T1000 (cell line): ENCODE results near the gene MAGEA12.
"Not testable (repeated sequence)": the region's sequence is repeated elsewhere in the genome, so short reads cannot be mapped to it uniquely, and the experiment has no call there.

Source experiments
- DNase-seq: peaks from one replicate; lab custom pipeline; 2025; ENCODE audit warnings: mixed read lengths; lab: John Stamatoyannopoulos, UW

MAGEA12 gene, protein sequence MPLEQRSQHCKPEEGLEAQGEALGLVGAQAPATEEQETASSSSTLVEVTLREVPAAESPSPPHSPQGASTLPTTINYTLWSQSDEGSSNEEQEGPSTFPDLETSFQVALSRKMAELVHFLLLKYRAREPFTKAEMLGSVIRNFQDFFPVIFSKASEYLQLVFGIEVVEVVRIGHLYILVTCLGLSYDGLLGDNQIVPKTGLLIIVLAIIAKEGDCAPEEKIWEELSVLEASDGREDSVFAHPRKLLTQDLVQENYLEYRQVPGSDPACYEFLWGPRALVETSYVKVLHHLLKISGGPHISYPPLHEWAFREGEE

DNA sequence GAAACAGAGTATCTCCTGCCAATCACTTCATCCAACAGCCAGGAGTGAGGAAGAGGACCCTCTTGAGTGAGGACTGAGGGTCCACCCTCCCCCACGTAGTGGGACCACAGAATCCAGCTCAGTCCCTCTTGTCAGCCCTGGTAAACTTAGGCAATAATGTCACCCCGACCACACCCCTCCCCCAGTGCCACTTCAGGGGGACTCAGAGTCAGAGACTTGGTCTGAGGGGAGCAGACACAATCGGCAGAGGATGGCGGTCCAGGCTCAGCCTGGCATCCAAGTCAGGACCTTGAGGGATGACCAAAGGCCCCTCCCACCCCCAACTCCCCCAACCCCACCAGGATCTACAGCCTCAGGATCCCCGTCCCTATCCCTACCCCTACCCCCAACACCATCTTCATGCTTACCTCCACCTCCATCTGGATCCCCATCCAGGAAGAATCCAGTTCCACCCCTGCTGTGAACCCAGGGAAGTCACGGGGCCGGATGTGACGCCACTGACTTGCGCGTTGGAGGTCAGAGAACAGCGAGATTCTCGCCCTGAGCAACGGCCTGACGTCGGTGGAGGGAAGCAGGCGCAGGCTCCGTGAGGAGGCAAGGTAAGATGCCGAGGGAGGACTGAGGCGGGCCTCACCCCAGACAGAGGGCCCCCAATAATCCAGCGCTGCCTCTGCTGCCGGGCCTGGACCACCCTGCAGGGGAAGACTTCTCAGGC, at the start of gene MAGEA12, which contains the start of gene CSAG1:
Gene MAGEA12, plus strand, starts transcription at position 497 of the 715 bp plus-strand sequence. CDS start 2,405 bp downstream, outside the sequence.
Gene CSAG1, minus strand, starts transcription at position 461 of the 715 bp plus-strand sequence. CDS start 1,261 bp downstream, outside the sequence.
- no peak for DNase-seq

DNA sequence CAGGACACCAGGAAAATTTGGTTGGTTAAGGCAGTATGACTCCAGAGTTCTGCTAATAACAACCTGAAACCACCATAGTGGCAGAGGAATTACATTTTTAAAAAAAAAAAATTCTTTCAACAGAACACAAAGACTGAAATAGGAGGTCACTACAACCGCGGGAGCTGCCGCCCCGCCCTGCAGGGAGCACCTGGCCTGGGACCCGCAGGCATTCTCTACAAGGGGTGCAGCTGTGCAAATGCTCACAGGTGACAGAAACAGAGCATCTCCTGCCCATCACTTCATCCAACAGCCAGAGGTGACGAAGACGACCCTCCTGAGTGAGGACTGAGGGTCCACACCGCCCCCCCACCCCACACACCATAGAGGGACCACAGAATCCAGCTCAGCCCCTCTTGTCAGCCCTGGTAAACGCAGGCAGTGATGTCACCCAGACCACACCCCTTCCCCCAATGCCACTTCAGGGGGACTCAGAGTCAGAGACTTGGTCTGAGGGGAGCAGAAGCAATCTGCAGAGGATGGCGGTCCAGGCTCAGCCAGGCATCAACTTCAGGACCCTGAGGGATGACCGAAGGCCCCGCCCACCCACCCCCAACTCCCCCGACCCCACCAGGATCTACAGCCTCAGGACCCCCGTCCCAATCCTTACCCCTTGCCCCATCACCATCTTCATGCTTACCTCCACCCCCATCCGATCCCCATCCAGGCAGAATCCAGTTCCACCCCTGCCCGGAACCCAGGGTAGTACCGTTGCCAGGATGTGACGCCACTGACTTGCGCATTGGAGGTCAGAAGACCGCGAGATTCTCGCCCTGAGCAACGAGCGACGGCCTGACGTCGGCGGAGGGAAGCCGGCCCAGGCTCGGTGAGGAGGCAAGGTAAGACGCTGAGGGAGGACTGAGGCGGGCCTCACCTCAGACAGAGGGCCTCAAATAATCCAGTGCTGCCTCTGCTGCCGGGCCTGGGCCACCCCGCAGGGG, 35.3 kb upstream of the MAGEA12 start, which contains the start of gene MAGEA3:
Gene MAGEA3, plus strand, starts transcription at position 843 of the 980 bp plus-strand sequence. CDS start 2,039 bp downstream, outside the sequence.
- DNase-seq = not testable (repeated sequence)

DNA sequence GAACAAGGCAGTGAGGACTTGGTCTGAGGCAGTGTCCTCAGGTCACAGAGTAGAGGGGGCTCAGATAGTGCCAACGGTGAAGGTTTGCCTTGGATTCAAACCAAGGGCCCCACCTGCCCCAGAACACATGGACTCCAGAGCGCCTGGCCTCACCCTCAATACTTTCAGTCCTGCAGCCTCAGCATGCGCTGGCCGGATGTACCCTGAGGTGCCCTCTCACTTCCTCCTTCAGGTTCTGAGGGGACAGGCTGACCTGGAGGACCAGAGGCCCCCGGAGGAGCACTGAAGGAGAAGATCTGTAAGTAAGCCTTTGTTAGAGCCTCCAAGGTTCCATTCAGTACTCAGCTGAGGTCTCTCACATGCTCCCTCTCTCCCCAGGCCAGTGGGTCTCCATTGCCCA, 33.2 kb upstream of the MAGEA12 start:
- DNase-seq = not testable (repeated sequence)

DNA sequence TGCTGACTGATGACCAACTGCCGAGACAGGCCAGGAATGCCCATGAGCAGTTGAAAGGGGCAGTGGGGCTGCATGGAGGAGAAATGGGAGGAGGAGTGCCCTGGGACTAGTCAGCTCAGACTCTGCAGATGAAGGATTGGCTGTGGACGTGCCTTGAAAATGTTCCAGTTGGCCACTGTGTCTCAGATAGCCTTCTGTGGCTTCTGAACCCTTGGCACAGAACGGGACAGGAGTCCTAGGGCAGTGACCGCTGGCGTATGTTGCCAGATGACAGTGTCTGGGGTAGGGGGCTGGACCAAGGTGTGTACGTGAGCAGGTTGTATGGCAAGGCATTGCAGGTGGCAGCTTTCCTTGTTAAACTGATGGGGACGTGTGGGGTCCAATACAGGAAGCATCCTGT, 27.1 kb upstream of the MAGEA12 start:
- not testable (repeated sequence) for DNase-seq

DNA sequence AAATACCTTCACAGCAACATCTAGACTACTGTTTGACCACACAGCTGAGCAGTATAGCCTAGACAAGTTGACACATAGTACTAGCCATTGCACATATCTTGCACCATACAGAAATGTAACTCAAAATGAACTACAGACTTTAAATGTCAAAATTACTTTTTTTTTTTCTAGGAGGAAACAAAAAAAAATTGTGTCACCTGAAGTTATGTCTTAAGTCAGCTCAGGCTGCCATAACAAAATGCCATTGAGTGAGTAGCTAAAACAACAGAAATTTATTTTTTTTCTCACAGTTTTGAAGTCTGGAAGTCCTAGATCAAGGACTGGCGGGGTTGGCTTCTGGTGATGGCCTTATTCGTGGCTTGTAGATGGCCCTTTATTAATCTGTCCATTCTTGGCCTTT, 24.4 kb upstream of the MAGEA12 start, which contains the start of gene CSAG2:
Gene CSAG2, minus strand, starts transcription at position 101 of the 400 bp plus-strand sequence. CDS start 161 bp downstream, outside the sequence.
- not testable (repeated sequence) for DNase-seq

DNA sequence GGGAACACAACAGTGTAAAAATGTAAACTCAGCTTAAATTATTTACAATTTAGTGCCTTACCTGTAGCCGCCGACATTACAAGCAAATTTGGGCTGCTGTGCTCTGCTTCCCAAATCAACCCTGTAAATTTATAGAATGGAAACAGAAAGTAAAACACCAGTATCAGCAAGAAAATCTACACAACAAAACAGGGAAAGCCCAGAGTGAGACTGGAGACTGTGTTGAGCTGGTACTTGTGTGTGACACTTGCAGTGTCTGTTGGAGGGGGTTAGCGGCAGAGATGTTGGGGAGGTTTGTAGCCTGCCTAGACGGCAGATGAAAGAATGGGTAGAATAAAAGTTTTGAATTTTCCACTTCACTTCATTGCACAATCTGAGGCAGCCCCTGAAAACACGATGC, 20.4 kb upstream of the MAGEA12 start:
- not testable (repeated sequence) for DNase-seq

DNA sequence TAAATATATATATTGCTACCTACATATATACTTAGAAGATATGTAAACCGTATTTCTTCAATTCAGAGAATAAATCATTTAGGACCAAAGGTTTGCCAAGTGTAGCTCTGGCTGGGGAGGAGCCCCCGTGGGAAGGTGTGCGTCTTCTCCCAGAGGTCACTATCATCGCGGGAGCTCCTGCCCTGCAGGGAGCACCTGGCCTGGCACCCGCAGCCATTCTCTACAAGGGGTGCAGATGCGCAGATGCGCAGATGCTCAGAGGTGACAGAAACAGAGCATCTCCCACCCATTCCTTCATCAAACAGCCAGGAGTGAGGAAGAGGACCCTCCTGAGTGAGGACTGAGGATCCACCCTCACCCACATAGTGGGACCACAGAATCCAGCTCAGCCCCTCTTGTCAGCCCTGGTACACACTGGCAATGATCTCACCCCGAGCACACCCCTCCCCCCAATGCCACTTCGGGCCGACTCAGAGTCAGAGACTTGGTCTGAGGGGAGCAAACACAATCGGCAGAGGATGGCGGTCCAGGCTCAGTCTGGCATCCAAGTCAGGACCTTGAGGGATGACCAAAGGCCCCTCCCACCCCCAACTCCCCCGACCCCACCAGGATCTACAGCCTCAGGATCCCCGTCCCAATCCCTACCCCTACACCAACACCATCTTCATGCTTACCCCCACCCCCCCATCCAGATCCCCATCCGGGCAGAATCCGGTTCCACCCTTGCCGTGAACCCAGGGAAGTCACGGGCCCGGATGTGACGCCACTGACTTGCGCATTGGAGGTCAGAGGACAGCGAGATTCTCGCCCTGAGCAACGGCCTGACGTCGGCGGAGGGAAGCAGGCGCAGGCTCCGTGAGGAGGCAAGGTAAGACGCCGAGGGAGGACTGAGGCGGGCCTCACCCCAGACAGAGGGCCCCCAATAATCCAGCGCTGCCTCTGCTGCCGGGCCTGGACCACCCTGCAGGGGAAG, 19.5 kb upstream of the MAGEA12 start, which contains the start of gene MAGEA2B:
Gene MAGEA2B, plus strand, starts transcription at position 814 of the 973 bp plus-strand sequence. CDS start 2,479 bp downstream, outside the sequence.
- DNase-seq = not testable (repeated sequence)

DNA sequence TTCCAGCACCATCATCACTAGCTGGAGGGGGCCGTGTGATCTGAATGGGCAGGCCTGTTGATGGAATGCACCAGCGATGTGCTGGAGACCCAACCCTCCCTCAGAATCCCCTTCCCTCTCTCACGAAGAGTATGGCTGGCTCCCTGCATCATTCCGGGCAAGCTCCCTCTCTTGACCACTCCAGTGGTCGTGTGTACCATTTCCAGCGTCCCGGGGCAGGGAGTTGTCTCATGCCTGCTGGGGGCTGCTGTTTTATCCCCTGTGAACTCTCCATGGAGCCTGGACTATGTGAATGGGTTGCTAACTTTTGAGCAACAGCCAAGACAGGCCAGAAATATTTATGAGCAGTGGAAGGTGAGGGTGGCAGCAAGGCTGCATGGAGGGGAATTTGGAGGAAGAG, 8.1 kb upstream of the MAGEA12 start:
- DNase-seq = no peak

DNA sequence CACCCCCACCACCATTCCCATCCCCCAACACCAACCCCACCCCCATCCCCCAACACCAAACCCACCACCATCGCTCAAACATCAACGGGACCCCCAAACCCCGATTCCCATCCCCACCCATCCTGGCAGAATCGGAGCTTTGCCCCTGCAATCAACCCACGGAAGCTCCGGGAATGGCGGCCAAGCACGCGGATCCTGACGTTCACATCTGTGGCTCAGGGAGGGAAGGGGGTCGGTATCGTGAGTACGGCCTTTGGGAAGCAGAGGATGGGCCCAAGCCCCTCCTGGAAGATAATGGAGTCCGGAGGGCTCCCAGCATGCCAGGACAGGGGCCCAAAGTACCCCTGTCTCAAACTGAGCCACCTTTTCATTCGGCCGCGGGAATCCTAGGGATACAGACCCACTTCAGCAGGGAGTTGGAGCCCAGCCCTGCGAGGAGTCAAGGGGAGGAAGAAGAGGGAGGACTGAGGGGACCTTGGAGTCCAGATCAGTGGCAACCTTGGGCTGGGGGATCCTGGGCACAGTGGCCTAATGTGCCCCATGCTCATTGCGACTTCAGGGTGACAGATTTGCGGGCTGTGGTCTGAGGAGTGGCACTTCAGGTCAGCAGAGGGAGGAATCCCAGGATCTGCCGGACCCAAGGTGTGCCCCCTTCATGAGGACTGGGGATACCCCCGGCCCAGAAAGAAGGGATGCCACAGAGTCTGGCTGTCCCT, 744 bp downstream of the MAGEA12 start:
- DNase-seq = not testable (repeated sequence)

DNA sequence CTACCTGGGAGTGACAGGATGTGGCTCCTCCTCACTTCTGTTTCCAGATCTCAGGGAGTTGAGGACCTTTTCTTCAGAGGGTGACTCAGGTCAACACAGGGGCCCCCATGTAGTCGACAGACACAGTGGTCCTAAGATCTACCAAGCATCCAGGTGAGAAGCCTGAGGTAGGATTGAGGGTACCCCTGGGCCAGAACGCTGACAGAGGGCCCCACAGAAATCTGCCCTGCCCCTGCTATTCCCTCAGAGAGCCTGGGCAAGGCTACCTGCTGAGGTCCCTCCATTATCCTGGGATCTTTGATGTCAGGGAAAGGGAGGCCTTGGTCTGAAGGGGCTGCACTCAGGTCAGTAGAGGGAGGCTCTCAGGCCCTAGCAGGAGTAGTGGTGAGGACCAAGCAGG, 1.5 kb downstream of the MAGEA12 start:
- no peak for DNase-seq

DNA sequence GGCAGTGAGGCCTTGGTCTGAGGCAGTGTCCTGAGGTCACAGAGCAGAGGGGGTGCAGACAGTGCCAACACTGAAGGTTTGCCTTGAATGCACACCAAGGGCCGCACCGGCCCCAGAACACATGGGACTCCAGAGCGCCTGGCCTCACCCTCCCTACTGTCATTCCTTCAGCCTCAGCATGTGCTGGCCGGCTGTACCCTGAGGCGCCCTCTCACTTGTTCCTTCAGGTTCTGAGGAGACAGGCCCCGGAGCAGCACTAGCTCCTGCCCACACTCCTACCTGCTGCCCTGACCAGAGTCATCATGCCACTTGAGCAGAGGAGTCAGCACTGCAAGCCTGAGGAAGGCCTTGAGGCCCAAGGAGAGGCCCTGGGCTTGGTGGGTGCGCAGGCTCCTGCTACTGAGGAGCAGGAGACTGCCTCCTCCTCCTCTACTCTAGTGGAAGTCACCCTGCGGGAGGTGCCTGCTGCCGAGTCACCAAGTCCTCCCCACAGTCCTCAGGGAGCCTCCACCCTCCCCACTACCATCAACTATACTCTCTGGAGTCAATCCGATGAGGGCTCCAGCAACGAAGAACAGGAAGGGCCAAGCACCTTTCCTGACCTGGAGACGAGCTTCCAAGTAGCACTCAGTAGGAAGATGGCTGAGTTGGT, 2.4 kb downstream of the MAGEA12 start:
- DNase-seq = no peak

DNA sequence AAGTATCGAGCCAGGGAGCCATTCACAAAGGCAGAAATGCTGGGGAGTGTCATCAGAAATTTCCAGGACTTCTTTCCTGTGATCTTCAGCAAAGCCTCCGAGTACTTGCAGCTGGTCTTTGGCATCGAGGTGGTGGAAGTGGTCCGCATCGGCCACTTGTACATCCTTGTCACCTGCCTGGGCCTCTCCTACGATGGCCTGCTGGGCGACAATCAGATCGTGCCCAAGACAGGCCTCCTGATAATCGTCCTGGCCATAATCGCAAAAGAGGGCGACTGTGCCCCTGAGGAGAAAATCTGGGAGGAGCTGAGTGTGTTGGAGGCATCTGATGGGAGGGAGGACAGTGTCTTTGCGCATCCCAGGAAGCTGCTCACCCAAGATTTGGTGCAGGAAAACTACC, 3.0 kb downstream of the MAGEA12 start:
- not testable (repeated sequence) for DNase-seq

DNA sequence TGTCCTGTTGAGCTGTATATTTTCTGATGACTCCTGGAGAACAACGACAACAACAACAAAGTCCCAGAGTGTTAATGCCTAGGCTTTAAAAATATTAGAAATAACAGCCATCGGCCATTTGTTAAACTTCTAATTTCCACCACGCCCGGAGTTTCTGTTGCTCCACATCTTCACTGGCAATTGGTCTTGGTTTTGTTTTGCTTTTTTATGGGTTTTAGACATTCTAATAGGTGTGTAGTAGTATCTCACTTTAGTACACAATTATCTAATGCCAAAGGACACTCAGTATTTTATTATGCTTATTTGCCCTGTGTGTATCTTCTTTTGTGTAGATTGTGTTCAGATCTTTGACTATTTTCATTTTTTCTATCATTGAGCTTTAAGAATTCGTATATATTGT, 5.0 kb downstream of the MAGEA12 start:
- DNase-seq = no peak

DNA sequence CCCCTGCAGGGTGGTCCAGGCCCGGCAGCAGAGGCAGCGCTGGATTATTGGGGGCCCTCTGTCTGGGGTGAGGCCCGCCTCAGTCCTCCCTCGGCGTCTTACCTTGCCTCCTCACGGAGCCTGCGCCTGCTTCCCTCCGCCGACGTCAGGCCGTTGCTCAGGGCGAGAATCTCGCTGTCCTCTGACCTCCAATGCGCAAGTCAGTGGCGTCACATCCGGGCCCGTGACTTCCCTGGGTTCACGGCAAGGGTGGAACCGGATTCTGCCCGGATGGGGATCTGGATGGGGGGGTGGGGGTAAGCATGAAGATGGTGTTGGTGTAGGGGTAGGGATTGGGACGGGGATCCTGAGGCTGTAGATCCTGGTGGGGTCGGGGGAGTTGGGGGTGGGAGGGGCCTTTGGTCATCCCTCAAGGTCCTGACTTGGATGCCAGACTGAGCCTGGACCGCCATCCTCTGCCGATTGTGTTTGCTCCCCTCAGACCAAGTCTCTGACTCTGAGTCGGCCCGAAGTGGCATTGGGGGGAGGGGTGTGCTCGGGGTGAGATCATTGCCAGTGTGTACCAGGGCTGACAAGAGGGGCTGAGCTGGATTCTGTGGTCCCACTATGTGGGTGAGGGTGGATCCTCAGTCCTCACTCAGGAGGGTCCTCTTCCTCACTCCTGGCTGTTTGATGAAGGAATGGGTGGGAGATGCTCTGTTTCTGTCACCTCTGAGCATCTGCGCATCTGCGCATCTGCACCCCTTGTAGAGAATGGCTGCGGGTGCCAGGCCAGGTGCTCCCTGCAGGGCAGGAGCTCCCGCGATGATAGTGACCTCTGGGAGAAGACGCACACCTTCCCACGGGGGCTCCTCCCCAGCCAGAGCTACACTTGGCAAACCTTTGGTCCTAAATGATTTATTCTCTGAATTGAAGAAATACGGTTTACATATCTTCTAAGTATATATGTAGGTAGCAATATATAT, 20.4 kb downstream of the MAGEA12 start, which contains the start of gene MAGEA2:
Gene MAGEA2, minus strand, starts transcription at position 157 of the 965 bp plus-strand sequence. CDS start 2,479 bp downstream, outside the sequence.
- DNase-seq = not testable (repeated sequence)

DNA sequence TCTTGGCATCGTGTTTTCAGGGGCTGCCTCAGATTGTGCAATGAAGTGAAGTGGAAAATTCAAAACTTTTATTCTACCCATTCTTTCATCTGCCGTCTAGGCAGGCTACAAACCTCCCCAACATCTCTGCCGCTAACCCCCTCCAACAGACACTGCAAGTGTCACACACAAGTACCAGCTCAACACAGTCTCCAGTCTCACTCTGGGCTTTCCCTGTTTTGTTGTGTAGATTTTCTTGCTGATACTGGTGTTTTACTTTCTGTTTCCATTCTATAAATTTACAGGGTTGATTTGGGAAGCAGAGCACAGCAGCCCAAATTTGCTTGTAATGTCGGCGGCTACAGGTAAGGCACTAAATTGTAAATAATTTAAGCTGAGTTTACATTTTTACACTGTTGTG, 21.3 kb downstream of the MAGEA12 start:
- not testable (repeated sequence) for DNase-seq

DNA sequence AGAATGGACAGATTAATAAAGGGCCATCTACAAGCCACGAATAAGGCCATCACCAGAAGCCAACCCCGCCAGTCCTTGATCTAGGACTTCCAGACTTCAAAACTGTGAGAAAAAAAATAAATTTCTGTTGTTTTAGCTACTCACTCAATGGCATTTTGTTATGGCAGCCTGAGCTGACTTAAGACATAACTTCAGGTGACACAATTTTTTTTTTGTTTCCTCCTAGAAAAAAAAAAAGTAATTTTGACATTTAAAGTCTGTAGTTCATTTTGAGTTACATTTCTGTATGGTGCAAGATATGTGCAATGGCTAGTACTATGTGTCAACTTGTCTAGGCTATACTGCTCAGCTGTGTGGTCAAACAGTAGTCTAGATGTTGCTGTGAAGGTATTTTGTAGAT, 25.4 kb downstream of the MAGEA12 start, which contains the start of gene CSAG3:
Gene CSAG3, plus strand, starts transcription at position 301 of the 400 bp plus-strand sequence.
- DNase-seq = not testable (repeated sequence)

DNA sequence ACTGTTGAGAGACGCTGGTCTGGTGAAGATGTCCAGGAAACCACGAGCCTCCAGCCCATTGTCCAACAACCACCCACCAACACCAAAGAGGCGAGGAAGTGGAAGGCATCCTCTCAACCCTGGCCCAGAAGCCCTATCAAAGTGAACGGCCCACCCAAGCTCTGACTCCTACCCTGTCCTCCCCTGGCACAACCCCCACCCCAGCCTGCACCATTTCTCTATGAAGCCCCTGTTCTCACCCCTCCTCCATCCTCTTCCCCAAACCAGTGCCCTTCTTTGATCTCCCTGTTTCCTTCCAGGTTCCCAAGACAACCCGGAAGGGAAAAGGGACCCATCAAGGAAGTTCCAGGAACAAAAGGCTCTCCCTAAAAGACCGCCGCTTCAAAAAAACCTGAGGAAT, 26.0 kb downstream of the MAGEA12 start:
- not testable (repeated sequence) for DNase-seq
